Activated CD4-positive, alpha-beta T cell treated with anti-CD3 and anti-CD28 coated beads, Interleukin-2, amount 50 U/mL, for 24 hours (primary cell): ENCODE measurements around the gene SLC38A1.
"Not testable (repeated sequence)": the region's sequence is repeated elsewhere in the genome, so short reads cannot be mapped to it uniquely, and the experiment has no call there.

ENCODE experiments used
- DNase-seq, 2 donors: peaks; one replicate each; pipeline ENCODE4 v3.0.0-alpha.2; 2020; ENCODE audit warnings: low read depth in 1 of 2, low spot score in 1 of 2

The SLC38A1 gene

DNA sequence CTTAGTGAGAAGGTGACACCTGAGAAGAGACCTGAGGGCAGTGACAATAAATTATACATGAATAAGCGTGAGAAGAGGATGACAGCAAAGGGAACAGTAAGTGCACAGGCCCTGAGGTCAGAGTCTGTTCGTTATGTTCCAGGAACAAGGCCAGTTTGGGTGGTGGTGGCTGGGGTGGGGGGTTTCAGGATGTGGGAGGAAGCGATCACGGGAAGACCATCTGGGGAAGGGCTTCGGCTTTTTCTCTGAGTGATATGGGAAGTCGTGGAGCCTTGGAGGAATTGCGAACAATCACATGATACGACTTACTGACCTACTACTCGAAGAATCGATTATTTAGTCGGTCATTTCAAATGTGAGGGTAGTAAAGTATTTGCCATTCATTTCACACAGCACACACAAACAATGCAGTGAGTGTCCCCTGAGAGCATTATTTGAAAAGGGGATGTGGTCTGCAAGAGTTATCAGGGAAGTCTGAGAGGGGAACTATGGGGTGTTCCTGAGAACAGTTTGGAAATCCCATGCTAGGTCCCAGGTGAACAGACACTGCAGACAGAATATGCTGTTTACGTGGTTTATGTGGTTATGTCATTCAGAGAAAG is 94.7 kb downstream of the SLC38A1 start:
- DNase-seq, result no peak

- no peak for DNase-seq
These were observed 100.4 kb downstream of the SLC38A1 start for GRCh38 chr12:46168426-46168825.

GRCh38 chr12:46167412-46167811 is 101.4 kb downstream of the SLC38A1 start:
- DNase-seq, result no peak

DNA sequence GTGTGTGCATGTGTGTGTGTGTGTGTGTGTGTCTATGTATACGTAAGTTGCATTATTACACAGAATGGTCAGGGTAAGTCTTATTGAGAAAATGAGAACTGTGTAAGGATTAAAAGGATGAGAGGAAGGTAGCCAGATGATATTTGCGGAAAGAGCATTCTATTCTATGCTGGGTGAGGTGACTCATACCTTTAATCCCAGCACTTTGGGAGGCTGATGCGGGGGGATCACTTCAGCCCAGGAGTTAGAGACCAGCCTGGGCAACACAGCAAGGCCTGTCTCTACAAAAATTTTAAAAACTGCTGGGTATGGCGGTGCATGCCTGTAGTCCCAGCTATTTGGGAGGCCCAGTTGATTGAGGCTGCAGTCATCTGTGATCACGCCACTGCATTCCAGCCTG is 103.7 kb downstream of the SLC38A1 start:
- no peak for DNase-seq

- no peak for DNase-seq
These were observed 104.6 kb downstream of the SLC38A1 start for GRCh38 chr12:46164186-46164761.

DNA sequence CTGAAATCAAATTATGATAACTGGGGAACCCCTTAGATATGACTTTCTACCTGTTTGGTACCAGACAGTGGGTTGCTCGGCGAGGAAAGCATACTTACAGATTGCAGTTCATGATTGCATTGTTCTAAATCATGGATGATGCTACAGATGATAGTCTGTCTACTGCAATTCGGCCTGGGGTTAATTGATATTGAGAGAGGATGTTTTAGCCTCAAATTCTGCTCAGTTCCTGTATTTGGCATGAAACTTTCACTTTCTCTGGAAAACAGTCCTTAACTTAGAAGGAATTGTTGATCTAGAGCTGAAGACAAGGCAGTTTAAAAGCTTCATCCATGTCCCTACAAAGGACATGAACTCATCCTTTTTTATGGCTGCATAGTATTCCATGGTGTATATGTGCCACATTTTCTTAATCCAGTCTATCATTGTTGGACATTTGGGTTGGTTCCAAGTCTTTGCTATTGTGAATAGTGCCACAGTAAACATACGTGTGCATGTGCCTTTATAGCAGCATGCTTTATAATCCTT is 106.2 kb downstream of the SLC38A1 start:
- not testable (repeated sequence) for DNase-seq

GRCh38 chr12:46160981-46161690 is 107.7 kb downstream of the SLC38A1 start:
- DNase-seq, result no peak

- no peak for DNase-seq
These were observed 108.5 kb downstream of the SLC38A1 start for GRCh38 chr12:46160101-46160980.

GRCh38 chr12:46159309-46159901 is 109.4 kb downstream of the SLC38A1 start:
- no peak for DNase-seq

DNA sequence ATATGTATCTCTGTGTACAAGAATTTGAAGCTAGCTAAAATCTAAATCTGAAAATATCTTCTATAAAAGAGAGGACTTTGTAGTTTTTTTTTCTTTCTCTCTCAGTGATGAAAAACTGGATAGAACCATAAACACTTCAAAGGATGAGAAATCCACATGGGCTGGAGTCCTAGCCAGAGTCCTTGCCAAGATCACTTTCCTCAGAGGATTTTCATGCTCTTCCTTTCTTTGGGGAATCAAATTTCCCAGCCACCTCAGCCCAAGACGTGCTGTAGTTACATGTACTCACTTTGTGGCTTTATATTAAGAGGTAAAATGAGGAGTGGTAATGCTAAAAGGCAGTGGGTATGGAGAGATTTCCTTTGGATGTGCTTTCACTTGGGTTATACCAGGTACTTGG is 110.3 kb downstream of the SLC38A1 start:
- DNase-seq, result no peak

DNA sequence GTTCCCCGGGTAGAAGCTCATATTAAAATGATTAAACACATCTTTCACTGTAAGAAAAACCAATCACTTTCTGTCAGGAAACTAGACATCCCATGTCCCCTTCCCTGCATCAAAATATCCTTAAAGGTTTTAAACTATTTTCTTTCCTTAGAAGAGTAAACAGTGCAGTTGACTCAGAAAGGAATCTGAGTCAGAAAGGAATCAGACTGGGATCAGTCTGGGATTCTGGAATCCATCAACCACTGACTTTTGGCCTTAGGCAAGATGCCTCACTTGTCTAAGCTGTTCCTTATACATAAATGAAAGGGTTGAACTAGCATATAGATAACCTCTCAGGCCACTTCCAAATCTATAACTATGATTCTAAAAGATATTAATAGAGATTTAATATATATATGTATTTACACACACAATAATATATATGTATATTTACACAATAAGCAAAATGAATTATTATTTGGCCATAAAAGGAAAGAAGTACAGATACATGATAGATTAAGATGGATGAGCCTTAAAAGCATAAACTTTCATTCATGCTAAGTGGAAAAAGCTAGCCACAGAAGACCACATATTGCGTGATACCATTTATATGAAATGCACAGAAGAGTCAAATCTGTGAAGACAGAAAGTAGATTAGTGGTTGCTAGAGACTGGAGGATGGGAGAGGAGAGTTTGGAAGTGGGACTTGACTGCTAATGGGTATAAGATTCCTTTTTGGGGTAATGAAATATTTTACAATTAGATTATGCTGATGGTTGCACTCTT is 114.4 kb downstream of the SLC38A1 start:
- no peak for DNase-seq

GRCh38 chr12:46153268-46153872 is 115.5 kb downstream of the SLC38A1 start:
- no peak for DNase-seq

DNA sequence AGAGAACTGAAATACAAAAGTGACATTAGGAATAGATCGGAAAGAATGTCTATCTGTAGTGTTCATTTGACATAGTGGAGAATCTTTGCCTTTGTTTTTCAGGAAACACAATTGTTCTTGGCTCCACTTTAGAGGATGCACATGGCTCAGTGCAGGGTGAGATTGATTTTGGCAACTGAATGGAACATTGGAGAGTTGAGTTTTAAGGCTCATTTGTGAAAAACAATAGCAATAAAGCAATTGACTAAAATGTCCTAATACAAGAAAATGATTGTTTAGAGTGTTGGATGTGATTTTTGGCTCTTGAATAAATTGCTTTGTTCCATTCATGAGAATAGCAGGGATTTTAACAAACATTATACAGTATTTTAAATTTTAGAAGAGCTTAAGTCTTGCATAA is 116.4 kb downstream of the SLC38A1 start:
- no peak for DNase-seq

GRCh38 chr12:46150735-46151134 is 118.1 kb downstream of the SLC38A1 start:
- no peak for DNase-seq

DNA sequence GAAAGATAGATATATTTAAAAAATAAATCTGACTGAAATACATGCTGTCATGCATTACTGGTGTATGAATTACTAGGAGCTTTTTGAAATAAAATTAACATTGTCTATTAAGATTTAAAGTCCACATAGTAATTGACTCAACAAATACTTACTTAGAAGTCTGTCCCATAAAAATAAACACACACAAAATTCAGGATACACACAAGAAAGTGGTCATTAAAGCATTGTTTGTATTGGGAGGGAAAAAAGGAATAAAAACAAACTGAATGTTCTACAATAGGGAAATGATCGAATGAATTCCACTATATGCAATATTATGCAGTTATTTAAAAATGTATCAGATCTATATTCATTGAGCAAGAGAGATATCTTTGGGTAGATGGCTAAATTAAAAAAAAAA is 118.9 kb downstream of the SLC38A1 start:
- no peak for DNase-seq

DNA sequence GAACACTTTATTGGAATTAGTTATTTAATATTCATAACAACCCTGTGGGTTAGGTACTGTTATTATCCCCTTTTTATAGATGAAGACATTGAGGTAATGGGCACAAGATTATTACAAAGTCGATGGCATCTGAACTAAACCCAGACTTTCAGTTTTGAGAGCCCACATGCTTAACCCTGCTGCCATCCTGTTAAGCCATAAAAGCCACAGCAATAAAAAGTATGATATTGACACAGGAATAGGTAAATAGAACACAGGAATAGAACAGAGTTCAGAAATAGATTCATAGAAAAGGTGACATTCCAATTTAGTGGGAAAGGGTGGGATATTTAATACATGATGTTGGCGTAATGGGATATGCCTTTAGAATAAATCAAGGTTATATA is 119.8 kb downstream of the SLC38A1 start:
- no peak for DNase-seq

- DNase-seq, result no peak
These were observed 120.3 kb downstream of the SLC38A1 start for GRCh38 chr12:46148327-46149078.

DNA sequence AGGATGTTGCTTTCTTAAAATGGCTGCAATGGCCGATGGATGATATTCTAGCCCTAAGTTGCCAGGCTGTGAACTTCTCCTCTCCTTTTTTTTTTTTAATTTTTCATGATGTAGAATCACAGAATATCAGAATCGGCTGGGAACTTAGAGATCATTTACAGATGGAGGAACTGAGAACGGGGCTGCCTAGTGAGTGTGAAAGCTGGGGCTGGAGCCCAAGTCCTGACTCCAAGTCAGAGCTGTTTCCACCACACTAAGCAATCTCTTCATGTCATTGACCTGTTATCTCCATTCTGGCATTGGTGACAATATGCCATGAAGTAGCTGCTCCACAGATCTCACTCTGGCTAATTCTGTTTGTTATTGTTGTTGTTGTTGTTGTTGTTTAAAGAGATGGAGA is 121.7 kb downstream of the SLC38A1 start:
- no peak for DNase-seq

- no peak for DNase-seq
These were observed 123.0 kb downstream of the SLC38A1 start for GRCh38 chr12:46145881-46146280.
